Stimulated activated CD4-positive, alpha-beta T cell treated with anti-CD3 and anti-CD28 coated beads, Interleukin-4, amount 100 ng/mL, for 1 hour (primary cell): ENCODE data around the gene P4HA2.
"Not testable (repeated sequence)": the region's sequence is repeated elsewhere in the genome, so short reads cannot be mapped to it uniquely, and the experiment has no call there.

Experiments
- DNase-seq: peaks from one replicate; pipeline ENCODE4 v3.0.0-alpha.2; 2020

P4HA2 gene

GRCh38 chr5:132195727-132196126 lies 31.9 kb downstream of the P4HA2 start:
- DNase-seq: no peak

- no peak for DNase-seq
These were observed 34.4 kb downstream of the P4HA2 start for GRCh38 chr5:132193165-132193694.

- DNase-seq: no peak
These were observed 37.4 kb downstream of the P4HA2 start for GRCh38 chr5:132190161-132190817.

GRCh38 chr5:132184588-132184987 lies 43.1 kb downstream of the P4HA2 start:
- DNase-seq: no peak

GRCh38 chr5:132183723-132184122 lies 43.9 kb downstream of the P4HA2 start:
- DNase-seq: no peak

- DNase-seq: no peak
These were observed 45.2 kb downstream of the P4HA2 start for GRCh38 chr5:132182359-132183040.

- no peak for DNase-seq
These were observed 46.5 kb downstream of the P4HA2 start for GRCh38 chr5:132181011-132181629.

GRCh38 chr5:132180134-132180745 lies 47.4 kb downstream of the P4HA2 start:
- DNase-seq: no peak

- DNase-seq: no peak
These were observed 48.2 kb downstream of the P4HA2 start for GRCh38 chr5:132179405-132179804.

- no peak for DNase-seq
These were observed 49.9 kb downstream of the P4HA2 start for GRCh38 chr5:132177691-132178149.

GRCh38 chr5:132176987-132177386 lies 50.7 kb downstream of the P4HA2 start:
- no peak for DNase-seq

GRCh38 chr5:132176521-132176945 lies 51.1 kb downstream of the P4HA2 start:
- no peak for DNase-seq

- DNase-seq: no peak
These were observed 64.7 kb downstream of the P4HA2 start for GRCh38 chr5:132162945-132163344.

GRCh38 chr5:132161574-132162326 lies 65.9 kb downstream of the P4HA2 start:
- not testable (repeated sequence) for DNase-seq

GRCh38 chr5:132156413-132156812 lies 71.2 kb downstream of the P4HA2 start:
- DNase-seq: no peak

- DNase-seq: no peak
These were observed 77.1 kb downstream of the P4HA2 start for GRCh38 chr5:132150565-132150964.

GRCh38 chr5:132147663-132148062 lies 80.0 kb downstream of the P4HA2 start:
- DNase-seq: no peak

- DNase-seq: not testable (repeated sequence)
These were observed 82.3 kb downstream of the P4HA2 start for GRCh38 chr5:132145326-132145725.

GRCh38 chr5:132143148-132143547 lies 84.5 kb downstream of the P4HA2 start:
- no peak for DNase-seq

GRCh38 chr5:132142459-132142858 lies 85.2 kb downstream of the P4HA2 start:
- DNase-seq: no peak
